ENCODE data around the gene SEMA4B. TPM values are rescaled to one million over a fixed set of nuclear protein-coding genes. Genes with fewer than 3 reads are reported as not detected.

SEMA4B gene
- total RNA-seq, 4 donors from 2014 or later: 63.2 to 147 (median 91.3) TPM

- H3K4me1 ChIP-seq: no peaks in the 10 kb centered on the region
- H3K9me3 ChIP-seq: no peaks in the 10 kb centered on the region
- no peak overlapping the region for H3K4me3 ChIP-seq
- TF ChIP-seq POLR2A (IDR thresholded peaks at IDR 0.05) (no peak), CTCF (IDR thresholded peaks at IDR 0.05) (no peak)
- peaks cover 0 to 45% (median 0%) of the 10 kb centered on the region in 3 donors for H3K36me3 ChIP-seq
- H3K27me3 ChIP-seq: no peaks in the 10 kb centered on the region
- no peak for DNase-seq
- no peak overlapping the region for H3K27ac ChIP-seq
These were observed 39.7 kb downstream of the SEMA4B start for GRCh38 chr15:90240856-90241255.

GRCh38 chr15:90241343-90242192 lies 40.4 kb downstream of the SEMA4B start:
- H3K36me3 ChIP-seq: peaks cover 0 to 40% (median 0%) of the 10 kb centered on the region in 3 donors

GRCh38 chr15:90243943-90244639 lies 43.0 kb downstream of the SEMA4B start:
- no peaks in the 10 kb centered on the region for H3K4me1 ChIP-seq
- no peaks in the 10 kb centered on the region for H3K27me3 ChIP-seq
- H3K36me3 ChIP-seq: peaks cover 0 to 17% (median 0%) of the 10 kb centered on the region in 3 donors
- H3K9me3 ChIP-seq: no peaks in the 10 kb centered on the region
- DNase-seq: no peak
- TF ChIP-seq POLR2A (IDR thresholded peaks at IDR 0.05): no peak
- TF ChIP-seq CTCF (IDR thresholded peaks at IDR 0.05): no peak
- no peak overlapping the region for H3K4me3 ChIP-seq
- H3K27ac ChIP-seq: no peak overlapping the region

More at GRCh38 chr15:90241343-90242192, 40.4 kb downstream of the SEMA4B start:
- Histone ChIP-seq H3K9me3 (no peaks in the 10 kb centered on the region), H3K27me3 (no peaks in the 10 kb centered on the region), H3K27ac (no peak overlapping the region), H3K4me1 (no peaks in the 10 kb centered on the region), H3K4me3 (no peak overlapping the region)
- TF ChIP-seq POLR2A (IDR thresholded peaks at IDR 0.05) (no peak), CTCF (IDR thresholded peaks at IDR 0.05) (no peak)
- DNase-seq: no peak

GRCh38 chr15:90248789-90249202 lies 47.7 kb downstream of the SEMA4B start:
- Histone ChIP-seq H3K9me3 (no peaks in the 10 kb centered on the region), H3K27ac (peak overlapping the region in 1 of 4 donors; percentile 22), H3K4me3 (peak overlapping the region in 1 of 4 donors; percentile 78), H3K36me3 (no peaks in the 10 kb centered on the region), H3K27me3 (no peaks in the 10 kb centered on the region), H3K4me1 (peaks cover 0 to 10% (median 0%) of the 10 kb centered on the region in 4 donors)
- no peak for DNase-seq
- TF ChIP-seq POLR2A (IDR thresholded peaks at IDR 0.05) (no peak), CTCF (IDR thresholded peaks at IDR 0.05) (no peak)

GRCh38 chr15:90249203-90249863 lies 48.2 kb downstream of the SEMA4B start, which contains the start of gene TTLL13:
TTLL13 (plus strand) TSS chr15:90249556; CDS start chr15:90250631, 1,075 bp downstream.
- TF ChIP-seq POLR2A (IDR thresholded peaks at IDR 0.05) (peak; percentile 23 to 31), CTCF (IDR thresholded peaks at IDR 0.05) (peak in 1 of 6 experiments; percentile 6)
- DNase-seq: peak; percentile 87 to 99 (median 97)
- H3K27ac ChIP-seq: peak within 1 kb of the TSS in 3 of 4 donors; percentile 15 to 31 (median 22)

More at GRCh38 chr15:90249203-90249863, 48.2 kb downstream of the SEMA4B start, which contains the start of gene TTLL13:
- Histone ChIP-seq H3K27me3 (no peaks in the 10 kb centered on the region), H3K4me3 (peak within 1 kb of the TSS; percentile 41 to 78 (median 56)), H3K9me3 (no peaks in the 10 kb centered on the region), H3K36me3 (no peaks in the 10 kb centered on the region), H3K4me1 (peaks cover 0 to 10% (median 0%) of the 10 kb centered on the region in 4 donors)

All from Peyer's patch (tissue), 4 donors.